Gastroesophageal sphincter (tissue), 3 donors: ENCODE measurements around the gene ADIG.

Source experiments
- EP300 ChIP-seq: sonication (generic); formaldehyde crosslinking; IDR thresholded peaks from one replicate; pipeline ENCODE4 v1.6.1; 2017; ENCODE audit warnings: antibody characterized with exemption, mild to moderate bottlenecking
- POLR2A ChIP-seq, 2 donors: fragments of 450-650 bp; IDR thresholded peaks; one replicate each; pipeline ENCODE4 v1.6.1; 2017; ENCODE audit warnings: antibody characterized with exemption in 2 of 2, mild to moderate bottlenecking in 2 of 2, moderate library complexity in 1 of 2
- POLR2AphosphoS5 ChIP-seq: sonication (generic); formaldehyde crosslinking; IDR thresholded peaks from one replicate; pipeline ENCODE4 v1.6.1; 2017; ENCODE audit warnings: antibody characterized with exemption
- TF ChIP-seq, protein P1 (sequence below), 4 experiments: fragments of 200-600 bp in 2 of 4; fragments of 450-650 bp in 2 of 4; sonication (generic) in 1 of 4; IDR thresholded peaks; one replicate each; pipeline ENCODE4 v1.5.1; 2017 to 2019; ENCODE audit warnings: antibody characterized with exemption in 4 of 4, mild to moderate bottlenecking in 2 of 4, moderate library complexity in 2 of 4

DNA sequence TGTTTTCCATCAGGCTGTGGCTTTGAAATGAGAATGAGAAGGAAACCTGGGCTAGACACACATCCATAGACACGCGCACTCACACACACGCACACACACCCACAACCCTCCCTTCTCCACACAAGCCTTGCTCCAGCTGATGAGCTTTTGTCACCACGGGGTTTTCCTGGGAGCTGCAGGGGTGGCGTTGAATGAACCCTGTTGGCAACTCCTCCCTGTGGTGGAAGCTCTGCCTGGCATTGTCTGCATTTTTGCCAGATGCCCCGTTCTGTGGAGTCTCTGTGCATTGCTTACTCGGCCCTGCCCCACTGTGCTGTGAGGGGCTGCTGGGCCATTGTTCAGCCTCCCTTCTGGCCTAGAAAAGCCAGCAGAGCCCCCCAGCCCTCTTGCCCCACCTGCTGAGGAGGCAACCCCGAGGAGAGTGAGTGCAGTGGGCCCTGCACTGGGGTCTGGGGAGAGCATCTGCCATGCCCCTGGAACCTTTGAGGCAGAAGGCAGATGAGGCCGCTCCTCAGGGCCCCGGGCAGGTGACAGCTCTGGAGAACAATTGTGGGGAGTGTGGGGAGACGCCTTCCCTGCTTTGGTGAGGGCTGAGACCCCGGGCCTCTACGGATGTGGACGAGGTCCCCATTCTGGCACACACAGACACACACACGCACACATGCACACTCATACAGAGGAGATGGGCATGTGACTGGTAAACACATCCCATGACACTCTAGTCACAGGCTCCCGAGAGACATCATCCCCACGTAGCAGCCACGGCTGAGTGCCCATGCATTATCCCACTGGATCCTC, 9.9 kb downstream of the ADIG start:
- TF ChIP-seq POLR2AphosphoS5, result no peak
- TF ChIP-seq, protein P1, sequence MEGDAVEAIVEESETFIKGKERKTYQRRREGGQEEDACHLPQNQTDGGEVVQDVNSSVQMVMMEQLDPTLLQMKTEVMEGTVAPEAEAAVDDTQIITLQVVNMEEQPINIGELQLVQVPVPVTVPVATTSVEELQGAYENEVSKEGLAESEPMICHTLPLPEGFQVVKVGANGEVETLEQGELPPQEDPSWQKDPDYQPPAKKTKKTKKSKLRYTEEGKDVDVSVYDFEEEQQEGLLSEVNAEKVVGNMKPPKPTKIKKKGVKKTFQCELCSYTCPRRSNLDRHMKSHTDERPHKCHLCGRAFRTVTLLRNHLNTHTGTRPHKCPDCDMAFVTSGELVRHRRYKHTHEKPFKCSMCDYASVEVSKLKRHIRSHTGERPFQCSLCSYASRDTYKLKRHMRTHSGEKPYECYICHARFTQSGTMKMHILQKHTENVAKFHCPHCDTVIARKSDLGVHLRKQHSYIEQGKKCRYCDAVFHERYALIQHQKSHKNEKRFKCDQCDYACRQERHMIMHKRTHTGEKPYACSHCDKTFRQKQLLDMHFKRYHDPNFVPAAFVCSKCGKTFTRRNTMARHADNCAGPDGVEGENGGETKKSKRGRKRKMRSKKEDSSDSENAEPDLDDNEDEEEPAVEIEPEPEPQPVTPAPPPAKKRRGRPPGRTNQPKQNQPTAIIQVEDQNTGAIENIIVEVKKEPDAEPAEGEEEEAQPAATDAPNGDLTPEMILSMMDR (IDR thresholded peaks at IDR 0.05), result no peak
- no peak for TF ChIP-seq EP300
- TF ChIP-seq POLR2A (IDR thresholded peaks at IDR 0.05), result no peak
